Left hindlimb (tissue), 1 donor: ENCODE data around the gene HOXD9.

Experiments
- DNase-seq: peaks from one replicate; pipeline ENCODE4 v3.0.0-alpha.2; 2018

The HOXD9 gene

DNA sequence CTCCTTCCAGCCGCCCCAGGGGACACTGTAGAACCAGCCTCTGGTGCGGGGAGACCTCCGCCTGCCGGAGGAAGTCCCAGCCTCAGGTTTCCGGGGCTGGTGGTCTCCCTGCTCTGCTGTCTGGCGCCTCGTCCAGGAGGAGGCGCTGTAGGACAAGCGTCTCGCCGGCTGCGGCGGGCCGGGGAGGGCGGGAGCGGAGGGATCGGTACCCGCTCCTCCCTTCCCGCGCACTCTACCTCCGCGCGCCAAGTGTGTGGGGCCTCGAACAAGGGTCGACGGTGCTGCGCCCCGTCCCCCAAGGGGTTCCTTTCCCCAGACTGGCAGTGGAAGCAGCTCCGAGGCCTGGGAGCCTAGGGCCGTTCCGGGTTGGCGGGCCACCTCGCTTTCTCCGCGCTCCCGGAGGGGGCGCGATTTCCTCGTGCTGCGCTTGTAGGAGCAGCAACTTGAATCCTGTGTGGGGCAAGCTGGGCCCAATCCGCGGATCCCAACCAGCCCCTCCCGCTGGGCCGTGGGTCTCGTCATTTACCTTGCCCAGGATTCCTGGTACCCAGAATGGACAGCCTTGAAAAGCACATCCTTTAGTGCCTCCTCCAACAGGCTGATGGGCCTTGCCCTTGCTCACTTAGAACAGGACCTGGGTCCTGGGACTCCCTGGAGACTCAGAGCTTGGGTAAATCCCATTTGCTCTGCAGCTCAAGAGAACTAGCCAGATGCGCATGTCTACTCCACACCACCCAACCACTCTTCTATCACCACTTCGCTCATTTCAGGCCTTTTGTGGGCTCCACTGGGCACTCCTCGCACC lies 18.2 kb downstream of the HOXD9 start:
- peak; percentile 91 for DNase-seq

DNA sequence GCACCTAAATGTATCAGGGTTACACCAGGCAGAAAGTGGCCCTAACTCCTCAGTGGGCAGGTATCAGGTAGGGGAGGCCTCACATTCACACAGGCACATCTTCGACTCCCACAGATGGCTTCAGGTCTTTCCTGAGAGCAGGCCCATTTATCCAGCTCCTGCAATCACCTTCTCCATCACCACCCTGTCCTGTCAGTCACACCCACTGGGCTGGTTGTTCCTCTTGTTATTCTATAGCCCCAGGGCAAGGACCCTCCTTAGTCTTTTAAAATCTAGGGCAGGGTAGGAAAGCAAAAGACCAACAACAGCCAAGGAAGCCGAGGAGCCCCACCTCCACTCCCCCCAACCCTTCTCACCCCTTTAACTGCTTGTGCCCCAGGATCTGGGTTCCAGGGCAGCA lies 19.8 kb downstream of the HOXD9 start:
- peak; percentile 13 for DNase-seq

DNA sequence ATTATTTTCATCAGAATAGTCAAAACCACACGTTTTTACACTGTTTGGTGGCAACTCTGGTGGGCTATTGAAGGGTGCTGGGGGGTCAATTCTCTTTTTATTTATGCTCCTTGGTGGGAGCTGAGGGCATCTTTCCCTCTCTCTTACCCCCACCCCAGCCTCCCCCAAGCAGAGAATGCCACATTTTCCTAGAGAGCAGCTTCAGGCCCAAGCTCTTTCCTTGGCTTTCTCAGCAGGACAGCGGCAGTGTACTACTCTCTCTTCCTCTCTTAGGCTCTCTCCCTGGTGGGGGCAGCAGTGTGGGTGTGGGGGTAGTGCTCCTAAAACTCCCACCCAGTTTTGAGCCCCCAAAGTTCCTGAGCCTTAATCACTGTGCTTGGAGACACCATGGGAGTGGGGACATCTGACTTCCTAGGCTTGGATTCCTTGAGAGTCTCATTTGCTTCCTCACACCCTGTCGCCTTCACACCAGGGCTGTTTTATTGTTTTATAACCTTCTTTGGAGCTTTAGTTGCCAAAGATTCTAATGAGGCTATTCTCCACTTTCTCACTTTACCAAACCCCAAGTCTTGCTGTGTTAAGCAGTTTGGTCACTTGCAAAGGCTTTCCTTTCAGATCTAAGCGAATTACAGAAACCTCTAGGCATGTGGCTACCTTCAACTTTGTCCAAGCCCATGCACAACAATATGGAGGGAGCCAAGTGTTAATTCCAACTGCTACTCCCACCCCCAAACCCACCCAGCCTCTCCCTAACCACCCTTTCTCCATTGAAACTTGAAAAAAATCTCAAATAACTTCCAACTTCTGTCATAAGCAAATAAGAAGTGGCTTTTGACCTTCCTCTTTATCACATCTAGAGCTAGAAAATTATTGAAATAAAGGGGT lies 22.8 kb downstream of the HOXD9 start:
- peak; percentile 7 for DNase-seq

DNA sequence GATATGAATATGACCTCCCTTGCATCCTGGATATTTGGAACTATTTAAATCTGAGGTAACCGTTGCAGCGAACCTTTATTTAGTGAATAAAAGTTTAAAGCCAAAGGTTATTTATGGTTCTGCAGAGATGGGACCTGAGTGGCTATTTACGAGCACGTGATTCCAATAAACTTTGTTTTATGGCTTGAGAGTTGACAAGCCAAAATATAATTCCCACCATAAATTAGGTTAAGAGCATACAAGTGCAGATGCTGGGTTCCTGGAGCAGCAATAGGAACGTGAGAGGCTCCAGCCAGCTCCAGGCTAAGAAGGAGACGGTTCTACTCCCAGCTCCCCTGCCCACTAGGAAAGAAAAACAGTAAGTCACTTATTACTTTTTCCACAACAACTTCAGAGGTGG lies 23.6 kb downstream of the HOXD9 start:
- DNase-seq: peak; percentile 16

DNA sequence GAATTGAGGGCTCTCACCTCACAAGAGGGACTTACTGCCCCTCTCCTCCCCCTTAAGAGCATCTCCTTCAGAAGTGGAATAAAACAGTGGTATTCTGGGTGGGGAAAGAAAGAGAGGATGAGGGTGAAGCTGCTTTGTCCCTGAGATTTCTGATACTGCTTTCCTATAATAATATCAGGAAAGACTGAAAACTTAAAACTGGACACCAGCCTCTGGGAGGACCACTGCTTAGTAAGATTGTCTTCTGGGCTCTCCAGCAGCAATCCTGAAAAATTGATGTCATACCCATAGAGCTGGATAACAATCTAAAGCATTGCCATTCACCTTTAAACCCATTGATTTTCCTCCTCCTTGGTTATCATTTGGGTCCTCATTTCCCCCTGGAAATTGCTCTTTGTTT lies 24.1 kb downstream of the HOXD9 start:
- DNase-seq: no peak

DNA sequence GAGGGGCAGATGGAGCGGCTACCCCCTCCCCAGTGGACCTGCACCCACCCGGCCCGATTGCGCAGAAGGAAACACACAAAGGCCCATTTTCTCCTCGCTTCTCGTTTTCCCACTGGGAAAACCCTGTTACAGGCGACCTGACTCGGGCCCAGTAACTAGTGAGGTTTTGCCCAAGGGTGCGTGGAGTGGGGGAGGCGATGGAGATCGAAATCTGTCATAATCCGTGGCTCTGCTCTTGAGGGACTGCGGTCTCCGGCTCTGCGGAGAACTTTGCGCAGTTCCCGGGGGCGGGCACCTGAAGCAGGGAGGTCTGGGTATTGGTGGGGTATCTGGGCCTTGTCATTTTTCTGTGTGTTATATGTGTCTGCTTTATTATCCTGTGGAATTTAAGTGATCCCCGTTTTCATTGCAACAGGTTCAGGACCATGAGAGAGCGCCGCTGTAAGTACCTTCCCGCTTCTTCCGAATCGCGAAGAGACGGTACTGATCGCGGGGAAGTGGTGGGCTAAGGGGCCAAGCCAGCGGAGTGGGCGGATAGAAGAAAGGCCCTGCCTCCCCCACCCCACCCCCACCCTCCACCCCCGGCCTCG lies 24.8 kb downstream of the HOXD9 start:
- peak; percentile 7 for DNase-seq

DNA sequence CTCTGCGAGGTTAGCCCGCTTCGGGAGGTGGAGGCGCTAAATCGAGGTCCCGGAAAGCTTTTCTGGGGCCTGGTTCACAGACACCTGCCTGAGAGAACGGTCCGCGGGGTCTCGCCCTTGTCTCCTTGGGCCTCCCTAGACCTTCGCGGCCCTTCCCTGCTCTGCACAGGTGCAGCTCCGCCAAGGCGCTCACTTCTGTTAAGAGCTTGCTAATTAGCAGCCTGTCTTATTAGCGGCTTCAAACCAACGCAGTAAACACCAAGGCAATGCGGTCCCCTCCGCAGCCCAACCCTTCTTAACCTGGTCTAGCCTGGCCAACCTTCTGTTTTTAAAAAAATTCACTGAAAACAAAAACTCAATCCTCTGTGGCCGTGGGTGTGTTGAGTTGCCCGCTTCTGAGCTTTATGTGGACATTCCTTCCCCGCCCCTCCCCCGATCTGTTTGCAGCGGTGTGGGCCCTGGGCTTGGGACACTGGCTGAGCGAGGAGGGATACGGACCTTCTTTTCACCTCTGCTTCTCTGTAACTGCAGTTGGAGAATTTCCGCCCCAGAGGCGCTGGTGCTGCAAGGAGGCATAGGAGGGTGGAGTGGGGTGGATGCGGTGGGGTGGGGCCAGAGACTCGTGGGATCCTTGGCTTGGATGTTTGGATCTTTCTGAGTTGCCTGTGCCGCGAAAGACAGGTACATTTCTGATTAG lies 25.4 kb downstream of the HOXD9 start:
- DNase-seq: peak; percentile 16

DNA sequence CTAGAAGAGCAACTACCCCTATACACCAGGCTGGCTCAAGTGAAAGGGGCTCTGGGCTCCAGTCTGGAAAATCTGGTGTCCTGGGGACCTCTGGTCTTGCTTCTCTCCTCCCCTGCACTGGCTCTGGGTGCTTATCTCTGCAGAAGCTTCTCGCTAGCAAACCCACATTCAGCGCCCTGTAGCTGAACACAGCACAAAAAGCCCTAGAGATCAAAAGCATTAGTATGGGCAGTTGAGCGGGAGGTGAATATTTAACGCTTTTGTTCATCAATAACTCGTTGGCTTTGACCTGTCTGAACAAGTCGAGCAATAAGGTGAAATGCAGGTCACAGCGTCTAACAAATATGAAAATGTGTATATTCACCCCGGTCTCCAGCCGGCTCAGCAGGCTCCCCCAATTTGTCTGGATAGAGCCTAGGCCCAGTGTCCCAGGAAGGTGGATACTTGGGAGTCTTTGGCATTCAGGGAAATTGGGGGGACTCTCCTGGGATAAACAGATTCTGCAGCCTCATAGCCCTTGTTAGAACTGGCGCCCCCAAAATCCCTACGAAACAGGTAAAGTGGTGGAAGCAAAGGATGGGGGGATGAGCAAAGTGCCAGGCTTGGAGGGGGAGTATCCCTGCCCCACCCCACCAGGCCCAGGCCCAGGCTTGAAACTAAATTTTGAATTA lies 26.4 kb downstream of the HOXD9 start:
- DNase-seq: peak; percentile 16

DNA sequence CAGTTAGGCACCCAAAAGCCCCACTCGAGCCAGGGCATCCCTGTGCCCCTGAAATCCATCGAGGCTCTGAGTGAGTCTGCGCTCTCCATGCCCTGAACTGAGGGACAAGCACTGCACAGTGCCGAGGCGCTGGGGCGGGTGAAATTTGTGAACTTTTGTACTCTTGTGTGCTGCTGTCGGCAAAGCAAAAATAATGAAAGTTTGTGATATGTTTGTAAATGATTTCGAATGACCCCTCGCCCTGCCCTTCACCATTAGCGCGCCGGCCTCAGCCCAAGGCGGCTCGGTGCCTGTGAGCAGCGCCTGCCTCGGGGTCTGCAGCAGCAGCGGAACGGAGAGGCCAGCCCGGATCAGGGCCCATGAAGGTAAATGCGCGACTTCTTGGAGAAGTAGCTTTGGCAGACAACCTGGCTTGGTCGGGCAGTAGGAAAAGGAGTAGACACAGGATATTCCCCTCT lies 27.0 kb downstream of the HOXD9 start:
- peak; percentile 6 for DNase-seq

DNA sequence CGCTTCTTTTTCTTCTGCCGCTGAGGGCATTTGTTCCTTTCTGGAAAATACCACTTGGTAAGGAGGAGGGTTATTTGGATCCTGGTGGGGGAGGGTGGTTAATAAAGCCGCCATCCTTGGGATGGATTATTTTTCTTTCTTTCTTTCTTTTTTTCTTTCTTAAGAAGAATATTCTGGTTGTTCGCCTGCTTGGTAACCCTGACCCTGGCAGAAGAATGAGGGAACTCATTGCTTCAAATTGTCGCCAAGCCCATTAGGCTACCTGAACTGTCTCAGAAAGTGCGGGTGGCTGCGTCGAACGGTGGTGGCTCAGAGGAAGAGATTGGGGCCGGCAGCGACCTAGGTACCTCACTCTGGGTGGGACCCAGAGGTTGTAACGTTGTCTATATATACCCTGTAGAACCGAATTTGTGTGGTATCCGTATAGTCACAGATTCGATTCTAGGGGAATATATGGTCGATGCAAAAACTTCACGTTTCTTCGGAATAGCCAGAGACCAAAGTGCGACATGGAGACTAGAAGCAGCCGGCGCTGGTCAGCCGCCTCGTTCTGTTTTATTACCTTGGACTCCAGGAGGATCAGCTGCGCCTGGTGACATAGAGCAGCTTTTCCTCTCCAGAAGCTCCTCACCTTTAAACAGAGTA lies 27.5 kb downstream of the HOXD9 start:
- peak; percentile 6 for DNase-seq

DNA sequence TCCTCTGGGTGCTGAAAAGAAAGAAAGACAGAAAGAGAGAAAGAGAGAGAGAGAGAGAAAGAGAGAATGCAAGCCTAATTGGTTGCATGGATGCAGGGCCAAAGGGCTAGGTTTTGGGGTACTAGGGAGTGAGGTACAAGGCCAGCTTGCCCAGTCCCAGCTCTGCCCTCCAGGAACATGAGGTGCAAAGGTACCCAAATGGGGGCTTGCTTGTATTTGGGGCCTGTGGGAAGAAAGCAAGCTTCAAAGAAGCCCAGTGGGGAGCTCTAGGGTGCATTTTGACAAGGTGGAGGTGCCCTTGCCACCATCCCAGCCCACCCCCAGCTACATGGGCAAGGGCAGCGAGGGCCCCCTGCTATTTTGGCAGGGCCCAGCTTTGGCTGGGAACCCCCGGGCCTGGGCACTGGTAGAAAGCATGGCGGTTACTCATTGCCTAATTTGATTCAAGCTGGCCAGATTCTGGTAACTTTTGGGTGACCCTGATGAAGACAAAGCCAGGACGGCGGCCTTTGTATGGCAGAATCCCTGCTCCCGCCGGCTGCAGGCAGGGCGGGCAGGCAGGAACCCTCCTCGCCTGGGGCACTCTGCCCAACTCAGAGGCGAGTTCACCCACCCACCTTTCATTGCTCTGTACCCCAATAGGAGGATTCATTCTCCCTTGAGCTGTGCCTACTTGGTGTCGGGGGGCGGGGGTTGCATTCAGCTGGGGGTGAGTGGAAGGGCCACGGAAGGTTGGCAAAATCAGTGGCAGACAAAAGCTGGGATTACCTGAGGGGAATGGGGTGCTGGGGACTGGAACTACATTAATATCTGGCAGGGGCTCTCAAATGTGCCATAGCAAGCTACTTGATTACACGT lies 28.3 kb downstream of the HOXD9 start:
- peak; percentile 13 for DNase-seq

DNA sequence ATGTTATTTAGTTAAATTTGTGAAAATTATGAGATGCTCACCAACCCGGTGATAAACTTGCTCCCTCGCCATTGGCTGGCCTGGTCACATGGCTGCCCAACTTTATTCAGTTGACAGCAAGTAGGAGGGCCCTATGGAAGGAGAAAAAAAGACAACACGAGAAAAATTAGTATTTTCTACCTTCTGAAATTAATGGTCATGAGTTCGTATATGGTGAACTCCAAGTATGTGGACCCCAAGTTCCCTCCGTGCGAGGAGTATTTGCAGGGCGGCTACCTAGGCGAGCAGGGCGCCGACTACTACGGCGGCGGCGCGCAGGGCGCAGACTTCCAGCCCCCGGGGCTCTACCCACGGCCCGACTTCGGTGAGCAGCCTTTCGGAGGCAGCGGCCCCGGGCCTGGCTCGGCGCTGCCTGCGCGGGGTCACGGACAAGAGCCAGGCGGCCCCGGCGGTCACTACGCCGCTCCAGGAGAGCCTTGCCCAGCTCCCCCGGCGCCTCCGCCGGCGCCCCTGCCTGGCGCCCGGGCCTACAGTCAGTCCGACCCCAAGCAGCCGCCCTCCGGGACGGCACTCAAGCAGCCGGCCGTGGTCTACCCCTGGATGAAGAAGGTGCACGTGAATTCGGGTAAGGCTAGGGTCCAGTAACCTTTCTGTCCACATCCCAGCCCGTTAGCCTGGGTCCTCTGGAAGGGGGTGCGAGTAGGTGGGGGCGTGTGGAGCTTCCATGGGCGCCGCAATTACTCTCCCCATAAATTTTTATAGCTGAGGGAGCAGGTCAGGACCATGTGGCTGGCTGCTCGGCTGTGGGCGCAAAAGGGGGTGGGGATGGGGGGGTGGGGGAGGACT lies 29.1 kb downstream of the HOXD9 start, which contains the start of gene HOXD4:
TSS of gene HOXD4 (plus strand) at position 109 of the 846 bp plus-strand sequence. CDS start at position 193, 84 bp downstream.
- peak; percentile 24 for DNase-seq

DNA sequence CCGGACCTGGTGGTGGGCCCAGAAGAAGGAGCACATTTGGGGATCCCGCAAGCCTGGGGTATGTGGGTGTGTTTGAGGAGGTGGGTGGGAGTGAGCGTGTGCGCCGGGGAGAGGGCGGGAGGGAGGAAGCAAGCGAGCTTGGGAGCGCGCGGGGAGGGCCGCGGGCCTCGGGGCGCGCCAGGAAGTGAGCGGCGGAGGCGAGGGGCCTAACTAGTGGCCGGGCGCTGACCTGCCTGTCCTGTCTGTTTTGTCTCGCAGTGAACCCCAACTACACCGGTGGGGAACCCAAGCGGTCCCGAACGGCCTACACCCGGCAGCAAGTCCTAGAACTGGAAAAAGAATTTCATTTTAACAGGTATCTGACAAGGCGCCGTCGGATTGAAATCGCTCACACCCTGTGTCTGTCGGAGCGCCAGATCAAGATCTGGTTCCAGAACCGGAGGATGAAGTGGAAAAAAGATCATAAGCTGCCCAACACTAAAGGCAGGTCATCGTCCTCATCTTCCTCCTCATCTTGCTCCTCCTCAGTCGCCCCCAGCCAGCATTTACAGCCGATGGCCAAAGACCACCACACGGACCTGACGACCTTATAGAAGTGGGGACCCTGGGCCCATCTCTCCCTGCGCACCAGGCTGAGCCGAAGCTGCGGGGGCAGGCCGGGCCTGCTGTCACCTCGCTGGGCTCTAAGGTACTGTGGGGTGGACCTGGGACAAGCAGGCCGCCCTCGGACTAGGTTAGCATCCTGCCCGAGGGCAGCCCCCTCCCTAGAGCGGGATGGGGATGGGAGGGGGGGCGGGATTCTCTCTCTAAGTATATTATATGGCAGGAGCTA lies 30.0 kb downstream of the HOXD9 start:
- peak; percentile 34 for DNase-seq

DNA sequence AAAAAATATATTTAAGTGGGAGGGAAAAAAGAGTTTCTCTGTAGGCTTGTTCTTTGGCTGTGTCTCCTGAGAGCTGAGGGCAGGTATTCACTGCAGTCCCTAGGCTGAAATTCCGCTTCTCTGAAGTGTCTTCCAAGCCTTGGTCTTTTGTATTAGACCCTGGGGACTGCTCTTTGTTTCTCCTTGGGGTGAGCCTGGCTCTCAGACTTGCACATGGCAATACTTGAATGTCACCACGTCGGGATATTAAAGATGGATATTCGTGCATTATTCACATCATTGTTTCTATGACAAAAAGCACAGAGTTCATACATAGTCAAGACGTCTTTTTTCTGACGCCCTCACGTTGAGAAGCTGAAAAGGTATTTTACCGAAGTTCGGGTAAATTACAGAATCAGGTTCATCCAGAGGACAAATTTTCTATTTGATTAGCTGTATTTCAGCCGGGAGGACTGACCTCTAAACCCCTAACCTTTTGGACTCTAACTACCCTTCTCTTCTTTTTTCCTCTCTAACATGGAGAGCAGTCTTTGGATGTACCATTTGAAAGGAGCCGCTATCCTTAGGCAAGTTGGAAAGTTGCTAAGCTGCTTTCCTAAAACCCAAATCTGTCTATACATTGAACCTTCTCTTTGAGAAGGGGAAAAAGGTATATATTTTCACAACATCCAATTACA lies 32.2 kb downstream of the HOXD9 start:
- no peak for DNase-seq

DNA sequence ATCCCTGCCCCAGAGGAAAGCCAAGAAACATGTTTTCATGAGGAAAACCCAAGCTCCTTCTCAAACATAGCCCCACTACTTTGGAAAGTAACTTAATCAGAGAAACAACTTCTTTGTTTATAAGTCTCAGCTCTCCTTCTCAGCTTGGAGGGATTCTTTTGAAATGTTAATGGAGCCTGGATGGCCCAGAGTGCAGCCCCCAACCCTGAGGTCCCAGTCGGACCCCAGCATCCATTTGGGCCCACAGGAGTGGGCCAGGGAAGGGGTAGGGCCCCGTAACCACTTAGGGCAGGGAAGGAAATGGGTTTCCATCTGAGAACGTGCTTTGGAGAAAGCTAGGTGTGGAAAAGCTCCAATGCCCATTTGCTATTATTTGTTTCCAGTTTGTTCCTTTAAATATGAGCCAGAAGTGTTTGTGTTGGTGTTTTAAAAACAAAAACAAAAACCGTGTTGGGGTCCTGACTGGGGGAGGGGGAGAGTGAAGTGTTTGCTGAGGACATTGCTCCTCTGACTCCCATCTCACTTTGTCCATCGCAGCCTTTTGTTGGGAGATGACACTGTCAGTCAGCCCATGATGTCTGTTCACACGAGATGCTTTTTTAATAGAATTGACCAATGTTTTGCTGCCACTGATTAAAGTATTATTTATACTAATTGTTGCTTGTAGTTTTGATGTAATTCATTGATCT lies 33.0 kb downstream of the HOXD9 start:
- DNase-seq: no peak

DNA sequence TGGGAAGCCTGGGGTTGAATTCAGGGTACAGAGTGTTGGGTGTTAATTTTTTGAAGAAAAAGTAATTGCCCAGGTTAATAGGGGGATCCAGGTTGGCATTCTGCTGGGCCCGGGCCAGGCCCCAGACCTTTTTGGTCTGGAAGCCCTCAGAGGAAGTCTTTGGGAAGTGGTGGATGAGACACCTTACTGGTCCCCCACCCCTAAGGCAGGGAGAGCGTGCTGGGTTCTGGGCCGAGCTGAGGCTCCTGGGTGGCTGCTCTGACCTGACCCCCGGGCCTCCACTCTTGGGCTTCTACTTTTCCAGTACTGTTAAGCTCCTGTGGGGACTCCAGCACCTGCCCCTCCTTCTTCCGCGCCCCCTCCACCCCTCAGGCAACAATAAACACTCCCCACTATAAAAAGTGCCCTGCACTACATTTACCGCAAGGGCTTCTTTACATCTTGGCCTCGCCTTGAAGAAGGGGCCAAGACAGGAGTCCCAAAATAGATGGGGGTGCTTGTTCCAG lies 33.8 kb downstream of the HOXD9 start:
- no peak for DNase-seq

DNA sequence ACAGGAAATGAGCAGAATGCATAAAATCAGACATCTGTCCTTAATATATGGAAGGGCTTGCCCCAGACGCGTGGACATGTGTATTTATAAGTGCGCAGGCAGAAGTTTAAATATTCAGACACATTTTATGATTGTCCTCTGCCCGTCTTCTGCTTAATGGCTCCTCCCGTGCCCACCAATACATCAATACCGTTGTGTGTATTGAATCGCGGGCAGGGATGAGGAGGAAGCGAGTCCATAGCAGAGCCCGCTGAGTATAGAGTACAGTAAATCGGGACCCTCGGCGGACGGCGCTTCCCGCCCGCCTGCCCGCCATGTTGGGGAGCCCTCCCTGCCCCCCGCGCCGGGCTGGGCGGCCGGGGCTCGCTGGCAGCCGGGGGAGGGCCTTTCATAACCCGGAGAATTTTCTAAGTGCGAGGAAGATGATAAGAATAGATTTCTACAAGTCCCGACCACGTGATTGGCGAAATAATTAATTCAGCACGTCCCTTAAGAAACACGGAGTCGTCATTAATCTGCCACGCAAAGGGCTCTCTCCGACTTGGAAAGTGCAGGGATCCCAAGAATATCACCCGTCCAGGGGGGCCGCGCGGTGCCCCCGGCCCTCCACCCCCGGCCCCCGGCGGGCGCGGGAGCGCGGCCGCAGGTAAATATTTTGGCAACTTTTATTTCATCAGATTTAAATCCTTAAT lies 34.4 kb downstream of the HOXD9 start, which contains the start of gene HOXD3:
TSS of gene HOXD3 (plus strand) at position 501 of the 692 bp plus-strand sequence. CDS start 11,808 bp downstream, outside the sequence.
- no peak for DNase-seq
